Hepatocyte (in vitro differentiated cells): Measurements from ENCODE around the gene ATRAID. TPM values are rescaled to one million over a fixed set of nuclear protein-coding genes. Genes with fewer than 3 reads are reported as not detected.

Experiments
- DNase-seq: peaks from one replicate; pipeline ENCODE4 v3.0.0-alpha.2; 2016; ENCODE audit warnings: low spot score
- H2AFZ ChIP-seq: fragments of 200-600 bp; sonication (generic); 2 replicates; pipeline ENCODE4 v1.6.0; 2016; ENCODE audit warnings: antibody characterized with exemption, mild to moderate bottlenecking
- H3K27ac ChIP-seq: fragments of 200-600 bp; sonication (generic); 2 replicates; pipeline ENCODE4 v1.5.1; 2016; ENCODE audit warnings: mild to moderate bottlenecking
- H3K27me3 ChIP-seq: fragments of 200-600 bp; sonication (generic); 2 replicates; pipeline ENCODE4 v1.6.1; 2016
- H3K36me3 ChIP-seq: fragments of 200-600 bp; sonication (generic); replicated peaks from 2 replicates; pipeline ENCODE4 v1.5.1; 2016; ENCODE audit warnings: low read depth; ENCODE audit not compliant: insufficient read depth
- H3K4me1 ChIP-seq: fragments of 200-600 bp; sonication (generic); 2 replicates; pipeline ENCODE4 v1.5.1; 2016; ENCODE audit warnings: mild to moderate bottlenecking, moderate library complexity; ENCODE audit not compliant: insufficient read depth
- H3K4me2 ChIP-seq: fragments of 200-600 bp; sonication (generic); 2 replicates; pipeline ENCODE4 v1.6.0; 2016
- H3K4me3 ChIP-seq: fragments of 200-600 bp; sonication (generic); 2 replicates; pipeline ENCODE4 v1.5.1; 2016; ENCODE audit warnings: mild to moderate bottlenecking
- H3K79me2 ChIP-seq: fragments of 200-600 bp; sonication (generic); 2 replicates; pipeline ENCODE4 v1.6.0; 2017; ENCODE audit warnings: mild to moderate bottlenecking
- H3K9me2 ChIP-seq: fragments of 200-600 bp; sonication (generic); replicated peaks from 2 replicates; pipeline ENCODE4 v1.6.0; 2017; ENCODE audit warnings: mild to moderate bottlenecking; ENCODE audit not compliant: insufficient read depth
- H3K9me3 ChIP-seq: fragments of 200-600 bp; sonication (generic); 2 replicates; pipeline ENCODE4 v1.5.1; 2016; ENCODE audit warnings: low read depth, mild to moderate bottlenecking
- H4K20me1 ChIP-seq: fragments of 200-600 bp; sonication (generic); 2 replicates; pipeline ENCODE4 v1.6.0; 2016; ENCODE audit warnings: mild to moderate bottlenecking; ENCODE audit not compliant: insufficient read depth, poor library complexity, severe bottlenecking
- EZH2 ChIP-seq: fragments of 200-600 bp; sonication (generic); IDR thresholded peaks from 2 replicates; pipeline ENCODE4 v1.6.1; 2016; ENCODE audit warnings: antibody characterized with exemption, mild to moderate bottlenecking, borderline replicate concordance
- EZH2phosphoT487 ChIP-seq: fragments of 200-600 bp; sonication (generic); IDR thresholded peaks from one replicate; pipeline ENCODE4 v1.6.1; 2018; ENCODE audit warnings: antibody characterized with exemption, mild to moderate bottlenecking, low read depth, moderate library complexity; ENCODE audit not compliant: unreplicated experiment, severe bottlenecking
- WGBS: methylation state at CpG from one replicate; pipeline ENCODE4 v1.1.6; 2016; ENCODE audit warnings: low lambda C conversion rate; ENCODE audit errors: missing lambda C conversion rate; 5-methylcytosine and 5-hydroxymethylcytosine counted together
- polyA plus RNA-seq: library from polyadenylated mRNA; unstranded; fragments of >200 nt; fragmentation: Nextera tagmentation; extraction: Ambion mirVana; gene quantifications from 2 replicates; pipeline ENCODE4 v1.2.1, GENCODE V29; 2016
- total RNA-seq: library from RNA; depleted of rRNA; stranded (reverse); fragments of >200 nt; gene quantifications from 2 replicates; pipeline ENCODE4 v1.2.3, GENCODE V29; 2014
- TF ChIP-seq, protein P1 (sequence below): fragments of 200-600 bp; sonication (generic); IDR thresholded peaks from 2 replicates; pipeline ENCODE4 v1.5.1; 2016; ENCODE audit warnings: antibody characterized with exemption, mild to moderate bottlenecking; ENCODE audit not compliant: poor library complexity

Gene ATRAID
- total and polyA plus RNA-seq, 2 experiments from 2014 or later: 173 to 259 TPM

DNA sequence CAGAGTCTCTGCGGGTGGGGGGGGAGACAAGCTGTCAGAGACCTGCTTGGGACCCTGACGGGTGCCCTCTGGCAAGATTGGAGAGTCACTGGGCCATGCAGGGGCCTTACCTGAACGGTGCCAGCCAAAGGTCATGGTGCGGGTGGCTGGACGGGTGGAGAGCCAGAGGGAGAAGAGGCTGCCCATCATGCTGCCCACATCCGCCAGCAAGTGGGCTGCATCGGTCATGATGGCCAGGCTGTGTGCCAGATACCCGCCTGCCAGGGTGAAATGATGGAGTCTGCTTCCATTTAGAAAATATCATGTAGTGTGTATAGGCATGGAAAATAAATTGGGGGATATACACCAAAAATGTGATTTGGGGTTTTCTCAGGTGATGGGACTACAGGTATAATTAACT, 46.2 kb downstream of the ATRAID start:
- no peak overlapping the region for H3K4me2 ChIP-seq

DNA sequence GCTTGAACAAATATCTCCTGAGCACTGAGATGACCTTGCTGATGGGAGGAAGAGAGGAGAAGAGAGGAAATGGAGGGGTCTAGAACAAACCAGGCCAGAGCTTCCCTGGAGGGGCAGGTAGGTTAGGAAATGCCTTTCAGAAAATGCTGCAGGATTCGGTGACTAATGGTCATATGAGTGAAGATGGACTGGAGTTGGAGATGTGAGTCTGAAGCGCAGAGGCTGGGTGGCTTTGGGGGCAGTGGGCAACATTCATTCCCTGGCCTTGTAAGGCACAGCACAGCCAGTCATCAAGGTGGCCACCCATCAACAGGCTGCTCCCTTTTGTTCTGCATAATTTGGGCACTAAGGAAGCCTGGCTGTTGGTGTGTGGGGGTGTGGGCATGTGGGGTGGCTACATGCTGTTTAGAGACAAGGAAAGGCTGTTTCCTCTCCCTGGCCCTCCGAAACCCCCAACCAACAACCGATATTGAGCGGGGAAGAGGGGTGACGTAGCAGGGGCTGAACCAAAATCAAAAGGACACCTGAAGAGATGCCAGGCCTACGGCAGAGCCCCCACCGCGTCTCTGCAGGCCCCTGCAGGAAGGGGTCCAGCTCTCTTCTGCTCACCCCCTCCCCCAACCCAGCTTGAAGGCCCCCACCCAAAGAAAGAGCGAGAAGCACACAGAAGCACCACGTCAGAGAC, 49.5 kb downstream of the ATRAID start:
- WGBS: 46% methylated on average over 11 of the region's 11 CpGs

More for the DNA sequence above, 46.2 kb downstream of the ATRAID start:
- H3K27me3 ChIP-seq: peaks cover 68% of the 10 kb centered on the region
- H3K9me2 ChIP-seq: no peaks in the 10 kb centered on the region
- H3K4me3 ChIP-seq: no peak overlapping the region
- TF ChIP-seq EZH2phosphoT487: no peak
- TF ChIP-seq, protein P1, sequence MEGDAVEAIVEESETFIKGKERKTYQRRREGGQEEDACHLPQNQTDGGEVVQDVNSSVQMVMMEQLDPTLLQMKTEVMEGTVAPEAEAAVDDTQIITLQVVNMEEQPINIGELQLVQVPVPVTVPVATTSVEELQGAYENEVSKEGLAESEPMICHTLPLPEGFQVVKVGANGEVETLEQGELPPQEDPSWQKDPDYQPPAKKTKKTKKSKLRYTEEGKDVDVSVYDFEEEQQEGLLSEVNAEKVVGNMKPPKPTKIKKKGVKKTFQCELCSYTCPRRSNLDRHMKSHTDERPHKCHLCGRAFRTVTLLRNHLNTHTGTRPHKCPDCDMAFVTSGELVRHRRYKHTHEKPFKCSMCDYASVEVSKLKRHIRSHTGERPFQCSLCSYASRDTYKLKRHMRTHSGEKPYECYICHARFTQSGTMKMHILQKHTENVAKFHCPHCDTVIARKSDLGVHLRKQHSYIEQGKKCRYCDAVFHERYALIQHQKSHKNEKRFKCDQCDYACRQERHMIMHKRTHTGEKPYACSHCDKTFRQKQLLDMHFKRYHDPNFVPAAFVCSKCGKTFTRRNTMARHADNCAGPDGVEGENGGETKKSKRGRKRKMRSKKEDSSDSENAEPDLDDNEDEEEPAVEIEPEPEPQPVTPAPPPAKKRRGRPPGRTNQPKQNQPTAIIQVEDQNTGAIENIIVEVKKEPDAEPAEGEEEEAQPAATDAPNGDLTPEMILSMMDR: no peak
- no peak for TF ChIP-seq EZH2
- no peak for DNase-seq
- 91% methylated on average over 8 of the region's 8 CpGs for WGBS
- no peak overlapping the region for H3K27ac ChIP-seq
- H3K4me1 ChIP-seq: peaks cover 11% of the 10 kb centered on the region
- no peak overlapping the region for H2AFZ ChIP-seq
- H3K9me3 ChIP-seq: no peaks in the 10 kb centered on the region
- no peaks in the 10 kb centered on the region for H3K36me3 ChIP-seq
- H4K20me1 ChIP-seq: no peaks in the 10 kb centered on the region
- H3K79me2 ChIP-seq: no peaks in the 10 kb centered on the region

DNA sequence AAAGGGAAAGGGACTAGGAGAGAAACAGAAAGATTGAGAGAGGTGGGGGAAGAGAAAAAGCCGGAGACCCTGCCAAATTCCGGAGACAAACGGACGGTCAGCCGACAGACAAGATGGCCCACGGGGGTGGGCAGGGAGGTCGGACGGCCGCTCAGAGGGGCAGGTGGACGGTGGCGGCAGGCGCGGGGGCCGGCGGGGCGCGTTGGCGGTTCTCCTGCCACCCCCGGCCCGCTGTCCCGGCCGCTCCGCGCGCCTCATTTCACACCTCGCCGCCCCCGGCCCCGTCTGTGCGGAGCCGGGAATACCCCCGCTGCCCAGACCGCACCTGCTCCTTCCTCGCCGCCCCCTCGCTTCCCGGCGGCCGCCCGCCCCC, 50.1 kb downstream of the ATRAID start:
- no peak for DNase-seq
- no peaks in the 10 kb centered on the region for H3K36me3 ChIP-seq
- WGBS: 13% methylated on average over 6 of the region's 40 CpGs
- H2AFZ ChIP-seq: peak overlapping the region; percentile 47
- H3K79me2 ChIP-seq: no peaks in the 10 kb centered on the region
- H3K4me1 ChIP-seq: peaks cover 31% of the 10 kb centered on the region
- H3K9me2 ChIP-seq: no peaks in the 10 kb centered on the region
- no peaks in the 10 kb centered on the region for H3K9me3 ChIP-seq
- TF ChIP-seq EZH2 (peak; percentile 91), EZH2phosphoT487 (peak; percentile 16)
- TF ChIP-seq, protein P1: no peak
- H3K4me2 ChIP-seq: peak overlapping the region; percentile 99
- no peak overlapping the region for H3K27ac ChIP-seq
- H4K20me1 ChIP-seq: no peaks in the 10 kb centered on the region
- H3K4me3 ChIP-seq: no peak overlapping the region
- H3K27me3 ChIP-seq: peaks cover 82% of the 10 kb centered on the region

More for the DNA sequence above, 49.5 kb downstream of the ATRAID start:
- Histone ChIP-seq H3K36me3 (no peaks in the 10 kb centered on the region), H3K4me2 (peak overlapping the region; percentile 99), H3K79me2 (no peaks in the 10 kb centered on the region), H3K27me3 (peaks cover 83% of the 10 kb centered on the region), H3K4me1 (peaks cover 31% of the 10 kb centered on the region), H3K9me2 (no peaks in the 10 kb centered on the region), H4K20me1 (no peaks in the 10 kb centered on the region), H3K4me3 (no peak overlapping the region), H3K9me3 (no peaks in the 10 kb centered on the region), H2AFZ (no peak overlapping the region), H3K27ac (no peak overlapping the region)
- DNase-seq: no peak
- TF ChIP-seq EZH2phosphoT487: no peak
- no peak for TF ChIP-seq EZH2
- TF ChIP-seq, protein P1: no peak
